HG03139 (cell line): ENCODE results near the gene GRK2.
A peak's percentile ranks its signal among the peaks of the same experiment; 100 is the strongest.
"Not testable (repeated sequence)": the region's sequence is repeated elsewhere in the genome, so short reads cannot be mapped to it uniquely, and the experiment has no call there.

ENCODE experiments used
- ATAC-seq: cut with Tn5 transposase; IDR thresholded peaks from one replicate; pipeline ENCODE4 v1.9.1; 2021; ENCODE audit not compliant: unreplicated experiment

The GRK2 gene

DNA sequence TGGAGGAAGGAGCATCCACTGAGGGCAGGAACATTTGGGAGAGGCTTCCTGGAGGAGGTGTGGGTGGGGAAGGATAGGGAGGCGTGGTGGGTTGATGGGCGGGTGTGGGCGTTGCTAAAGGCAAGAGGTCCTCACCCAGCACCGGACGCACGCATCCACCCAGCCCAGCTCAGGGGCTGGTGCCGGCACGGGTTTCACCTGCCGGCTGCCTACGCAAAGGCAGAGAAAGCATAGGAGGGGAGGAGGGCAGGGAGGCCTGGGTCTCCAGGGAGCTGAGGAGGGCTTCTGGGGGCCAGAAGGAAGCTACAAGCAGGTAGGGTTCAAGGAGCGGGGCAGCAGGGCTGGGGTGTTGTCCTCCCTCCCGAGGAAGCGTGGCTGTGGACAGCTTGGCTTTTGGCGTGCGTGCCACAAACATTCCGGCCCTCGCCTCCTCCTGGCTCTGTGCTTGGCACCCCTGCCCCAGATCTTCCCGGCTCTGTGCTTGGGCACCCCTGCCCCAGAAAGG, 44.8 kb downstream of the GRK2 start:
- no peak for ATAC-seq

DNA sequence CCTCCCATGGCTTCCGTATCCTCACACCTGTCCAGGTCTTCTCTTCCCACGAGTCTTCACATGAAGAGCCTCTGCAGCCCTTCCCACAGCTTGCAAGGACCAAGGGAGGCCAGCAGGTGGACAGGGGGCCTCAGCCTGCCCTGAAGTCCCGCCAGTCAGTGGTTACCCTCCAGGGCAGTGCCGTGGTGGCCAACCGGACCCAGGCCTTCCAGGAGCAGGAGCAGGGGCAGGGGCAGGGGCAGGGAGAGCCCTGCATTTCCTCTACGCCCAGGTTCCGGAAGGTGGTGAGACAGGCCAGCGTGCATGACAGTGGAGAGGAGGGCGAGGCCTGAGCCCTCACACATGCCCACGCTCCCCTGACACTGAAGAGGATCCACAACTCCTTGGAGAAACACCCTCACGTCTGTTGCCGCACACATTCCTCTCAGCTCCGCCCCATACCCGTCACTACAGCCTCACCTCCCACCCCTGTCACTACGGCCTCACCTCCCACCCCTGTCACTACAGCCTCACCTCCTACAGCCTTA, 45.3 kb downstream of the GRK2 start:
- no peak for ATAC-seq

DNA sequence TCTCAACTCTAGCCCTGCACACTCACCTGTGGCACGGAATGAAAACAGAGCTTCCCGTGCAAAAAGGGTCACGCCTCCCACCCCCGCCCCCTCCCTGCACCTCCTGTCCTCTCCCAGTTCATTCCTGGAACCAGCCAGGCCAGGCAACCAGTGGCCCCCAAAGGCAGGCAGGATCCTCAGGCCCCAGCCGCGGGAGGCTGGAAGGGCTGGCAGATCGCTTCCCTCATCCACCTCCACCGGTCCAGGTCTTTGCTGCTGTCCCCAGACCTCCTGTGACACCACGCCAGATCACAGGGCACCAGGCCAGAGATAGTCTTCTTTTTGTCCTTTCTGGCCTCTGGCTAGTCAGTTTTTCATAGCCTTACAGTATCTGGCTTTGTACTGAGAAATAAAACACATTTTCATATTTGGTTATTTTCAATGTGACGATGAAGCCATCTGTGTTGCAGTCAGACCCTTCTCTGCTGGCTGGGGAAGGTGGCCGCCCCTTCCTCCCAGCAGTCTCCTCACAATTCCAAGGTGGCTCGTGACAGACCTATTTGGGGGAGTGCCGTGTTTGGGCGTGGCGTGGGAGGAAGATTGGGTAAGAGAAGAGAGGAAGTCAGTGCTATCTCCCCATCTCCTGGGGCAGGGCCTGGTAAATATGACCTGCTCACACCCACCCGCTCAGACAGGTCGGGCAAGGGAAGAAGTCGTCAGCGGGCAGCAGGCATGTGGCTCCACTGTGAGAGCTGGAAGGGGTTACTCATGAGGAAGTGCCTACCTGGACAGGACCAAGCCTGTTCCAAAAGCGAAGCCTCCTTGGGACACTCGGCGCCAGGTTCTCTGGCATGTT, 46.1 kb downstream of the GRK2 start:
- no peak for ATAC-seq

DNA sequence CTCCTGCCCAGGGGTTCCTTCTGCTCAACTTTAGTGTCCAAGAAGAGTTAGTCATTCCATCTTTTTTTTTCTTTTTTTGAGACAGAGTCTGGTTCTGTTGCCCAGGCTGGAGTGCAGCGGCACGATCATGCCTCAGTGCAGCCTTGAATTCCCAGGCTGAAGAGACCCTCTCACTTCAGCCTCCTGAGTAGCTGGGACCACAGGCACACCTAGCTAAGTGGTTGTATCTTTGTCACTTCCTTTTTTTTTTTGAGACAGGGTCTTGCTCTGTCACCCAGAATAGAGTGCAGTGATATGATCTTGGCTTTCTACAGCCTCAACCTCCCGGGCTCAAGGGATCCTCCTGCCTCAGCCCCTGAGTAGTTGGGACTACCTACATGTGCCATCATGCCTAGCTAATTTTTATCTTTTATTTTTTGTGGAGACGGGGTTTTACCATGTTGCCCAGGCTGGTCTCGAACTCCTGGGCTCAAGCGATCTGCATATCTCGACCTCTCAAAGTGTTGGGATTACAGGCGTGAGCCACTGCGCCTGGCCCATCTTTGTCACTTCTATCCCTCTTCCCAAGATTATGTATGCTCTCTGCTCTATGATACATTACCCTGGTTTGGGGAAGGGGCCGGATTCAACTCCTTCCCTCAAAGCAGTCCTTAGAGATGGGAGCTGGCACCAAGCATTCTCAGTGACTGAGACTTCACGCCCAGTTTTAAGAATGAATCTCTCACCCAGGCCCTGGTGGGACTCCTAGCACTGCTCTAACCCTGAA, 47.0 kb downstream of the GRK2 start:
- ATAC-seq: no peak

DNA sequence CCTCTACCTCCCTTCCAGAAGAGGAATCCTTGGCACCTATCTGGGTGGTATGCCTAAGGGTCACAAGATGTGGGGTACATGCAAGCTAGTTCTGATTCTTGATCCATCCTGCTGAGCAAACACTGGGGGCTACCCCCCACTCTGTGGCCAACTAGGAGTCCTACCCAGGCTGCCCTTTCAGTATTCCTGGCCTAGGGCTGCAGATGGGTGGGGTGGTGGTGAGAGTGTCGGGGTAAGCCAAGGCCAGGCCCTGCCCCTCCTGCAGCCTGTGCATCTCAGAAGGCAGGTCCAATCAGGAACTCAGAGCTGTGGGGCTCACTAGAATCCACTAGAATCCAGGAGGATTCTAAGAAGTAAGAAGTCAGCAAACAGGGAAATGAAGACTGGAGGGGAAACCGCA, 47.9 kb downstream of the GRK2 start:
- no peak for ATAC-seq

DNA sequence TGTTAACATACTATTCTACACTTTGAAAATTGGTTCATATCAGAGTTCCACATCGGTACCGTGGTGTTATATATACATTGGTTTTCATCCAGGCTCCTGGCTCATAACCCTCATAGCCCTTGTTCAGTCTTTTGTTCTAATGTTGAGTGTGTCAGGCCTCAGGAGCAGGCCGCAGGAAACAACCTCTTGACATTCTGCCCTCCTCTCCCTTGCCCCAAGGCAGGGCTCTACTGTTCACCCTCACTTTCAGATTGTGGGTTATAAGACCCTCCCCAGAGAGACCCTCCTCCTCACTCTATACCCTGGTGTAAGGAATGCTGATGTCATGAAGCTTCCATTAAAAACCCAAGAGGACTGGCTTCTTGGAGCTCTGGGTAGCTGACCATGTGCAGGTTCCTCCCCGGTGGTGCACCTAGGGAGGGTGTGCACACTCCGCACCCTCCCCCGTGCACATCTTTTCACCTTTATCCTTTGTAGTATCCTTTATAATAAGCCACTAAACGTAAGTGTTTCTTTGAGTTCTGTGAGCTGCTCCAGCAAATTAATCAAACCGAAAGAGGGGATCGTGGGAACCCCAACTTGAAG, 49.1 kb downstream of the GRK2 start:
- ATAC-seq: no peak

DNA sequence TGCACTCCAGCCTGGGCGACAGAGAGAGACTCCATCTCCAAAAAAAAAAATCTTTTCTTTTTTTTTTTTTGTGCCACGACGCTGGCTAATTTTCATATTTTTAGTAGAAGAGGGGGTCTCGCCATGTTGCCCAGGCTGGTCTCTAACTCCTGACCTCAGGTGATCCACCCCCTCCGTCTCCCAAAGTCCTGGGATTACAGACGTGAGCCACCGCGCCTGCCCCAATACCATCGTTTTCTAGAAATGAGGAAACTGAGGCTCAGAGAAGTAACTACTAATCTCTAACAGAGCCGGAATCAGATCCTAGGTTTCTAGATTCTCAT, 50.6 kb downstream of the GRK2 start:
- no peak for ATAC-seq

DNA sequence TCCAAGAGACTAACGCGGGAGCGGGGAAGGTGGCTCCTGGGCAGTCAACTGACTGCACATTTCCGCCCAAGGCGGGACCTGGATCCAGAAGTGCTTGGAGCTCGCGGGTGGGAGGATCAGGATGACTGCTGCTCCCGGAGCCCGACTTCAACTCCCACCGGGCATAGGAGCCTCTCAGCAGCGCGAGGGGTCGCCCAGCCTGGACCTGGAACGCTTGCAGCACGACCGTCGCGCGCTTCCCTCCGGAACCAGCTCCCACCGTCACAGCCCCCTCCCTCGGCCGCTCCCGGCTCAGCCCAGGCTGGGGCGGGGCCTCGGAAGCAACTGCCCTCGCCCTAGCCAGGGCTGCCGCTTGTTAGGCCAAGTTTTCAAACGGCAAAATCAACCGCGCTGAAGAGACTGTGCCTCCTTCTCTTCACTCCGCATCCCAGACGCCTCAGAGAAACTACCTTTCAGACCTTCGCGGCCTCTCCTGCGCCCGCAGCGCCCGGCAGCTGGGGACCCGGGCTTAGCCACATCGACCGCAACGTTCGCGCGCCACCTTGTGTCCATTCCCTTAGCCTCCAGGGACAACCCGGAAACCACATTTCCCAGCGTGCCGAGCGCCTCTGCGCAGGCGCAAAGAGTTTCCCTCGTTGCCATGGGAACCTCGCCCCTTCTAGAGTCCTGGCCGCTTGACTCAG, 51.1 kb downstream of the GRK2 start:
- ATAC-seq: peak; percentile 65

DNA sequence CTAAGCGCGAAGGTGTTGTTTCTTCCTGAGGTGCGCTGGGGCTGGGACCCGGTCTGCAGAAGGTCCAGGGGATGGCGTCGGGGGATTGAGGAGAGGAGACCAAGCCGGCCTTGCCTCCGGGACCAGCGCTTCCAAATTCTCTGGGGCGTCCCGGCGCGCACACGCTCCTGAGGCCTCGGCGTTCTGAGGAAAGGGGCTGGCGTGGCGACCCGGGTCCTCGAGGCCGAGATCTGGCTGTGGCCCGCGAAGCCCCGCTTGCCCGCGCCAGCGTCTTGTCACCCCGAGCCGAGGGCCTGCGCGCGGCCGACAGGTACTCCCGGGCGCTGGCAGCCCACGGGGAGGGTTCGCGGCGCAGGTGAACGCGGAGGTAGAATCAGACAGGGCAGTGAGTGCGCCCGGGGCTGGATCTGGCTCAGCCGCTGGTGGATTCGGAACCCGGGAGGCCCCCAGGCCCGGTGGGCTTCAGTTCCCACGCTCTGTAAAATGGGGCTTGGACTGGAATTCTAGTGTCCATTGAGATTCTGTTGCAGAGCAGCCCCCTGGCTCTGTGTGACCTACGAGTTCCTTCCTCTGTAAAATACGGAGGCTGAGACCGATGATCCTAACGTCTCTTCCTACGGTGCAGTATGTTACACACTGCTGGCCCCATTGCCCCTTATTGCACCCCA, 51.7 kb downstream of the GRK2 start:
- ATAC-seq: no peak

DNA sequence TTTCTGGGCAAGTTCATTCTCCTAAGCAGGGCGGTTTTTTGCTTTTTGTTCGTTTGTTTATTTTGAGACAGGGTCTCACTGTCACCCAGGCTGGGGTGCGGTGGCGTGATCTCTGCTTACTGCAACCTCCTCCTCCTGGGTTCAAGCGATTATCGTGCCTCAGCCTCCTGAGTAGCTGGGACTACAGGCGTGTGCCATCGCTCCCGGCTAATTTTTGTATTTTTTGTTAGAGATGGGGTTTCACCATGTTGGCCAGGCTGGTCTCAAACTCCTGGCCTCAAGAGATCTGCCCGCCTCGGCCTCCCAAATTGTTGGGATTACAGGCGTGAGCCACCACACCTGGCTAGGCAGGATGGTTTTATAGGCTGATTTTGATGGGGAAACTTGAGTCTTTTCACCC, 52.6 kb downstream of the GRK2 start:
- ATAC-seq: not testable (repeated sequence)

DNA sequence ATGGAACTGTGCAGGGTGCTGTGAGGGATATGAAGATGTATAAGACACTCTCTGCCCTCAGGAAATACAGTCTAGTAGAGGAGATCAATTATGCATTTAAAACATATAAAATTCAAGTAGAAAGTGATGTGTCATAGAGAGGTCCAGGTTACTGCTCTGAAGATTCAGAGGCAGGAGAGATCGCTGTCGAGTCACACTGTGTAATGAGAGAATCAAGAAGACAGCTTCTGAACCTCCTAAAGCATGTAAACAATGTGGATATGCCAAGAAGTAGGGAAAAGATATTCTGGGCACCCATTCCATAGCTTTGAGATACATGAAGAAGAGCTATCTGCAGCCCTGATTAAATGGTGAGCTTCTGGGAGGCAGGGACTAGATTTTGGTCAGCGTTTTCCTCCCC, 53.7 kb downstream of the GRK2 start:
- no peak for ATAC-seq

DNA sequence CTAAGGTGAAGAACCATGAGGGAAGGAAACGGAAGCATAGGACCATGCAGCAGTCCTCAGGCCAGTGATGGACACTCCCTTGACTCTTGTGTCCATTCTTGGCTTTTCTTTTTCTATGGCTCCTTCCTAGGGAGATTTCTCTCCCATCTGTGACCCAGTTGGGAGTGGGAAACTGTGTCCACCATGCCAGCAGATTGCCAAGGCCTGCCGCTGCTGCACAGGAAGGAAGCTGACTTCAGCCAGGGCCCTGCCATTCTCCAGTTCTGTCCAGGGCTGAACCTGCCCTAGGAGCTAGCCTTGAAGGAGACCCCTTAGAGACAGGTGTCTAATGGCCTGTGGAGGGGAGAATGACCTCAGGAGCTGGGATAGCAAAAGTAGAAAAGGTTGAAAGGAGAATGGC, 54.4 kb downstream of the GRK2 start:
- ATAC-seq: no peak

DNA sequence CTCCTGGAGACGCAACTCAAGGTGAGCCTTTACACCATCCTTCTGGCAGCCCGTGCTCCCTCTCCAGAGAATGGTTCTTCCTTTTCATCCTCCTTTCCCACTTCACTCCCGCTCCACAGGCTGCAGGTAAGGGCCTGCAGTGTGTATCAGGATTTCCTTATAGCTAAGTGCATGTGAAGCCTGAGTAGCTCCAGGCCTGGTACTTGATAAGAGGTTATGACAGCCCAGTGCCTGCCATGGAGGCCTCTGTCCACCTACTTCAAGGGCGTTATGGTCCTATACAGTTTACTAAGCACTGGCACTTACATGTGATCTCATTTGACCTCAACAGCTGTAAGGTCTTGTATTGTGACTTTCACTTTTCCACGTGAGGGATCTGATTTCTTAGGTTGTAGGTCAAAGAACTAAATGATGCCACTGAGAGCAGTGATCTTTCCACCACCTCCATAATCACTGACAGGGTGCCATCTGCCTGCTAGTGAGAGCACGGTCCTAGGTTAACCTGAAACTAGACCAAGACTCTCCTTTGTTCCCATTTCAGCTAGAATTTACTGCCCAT, 55.1 kb downstream of the GRK2 start:
- no peak for ATAC-seq

DNA sequence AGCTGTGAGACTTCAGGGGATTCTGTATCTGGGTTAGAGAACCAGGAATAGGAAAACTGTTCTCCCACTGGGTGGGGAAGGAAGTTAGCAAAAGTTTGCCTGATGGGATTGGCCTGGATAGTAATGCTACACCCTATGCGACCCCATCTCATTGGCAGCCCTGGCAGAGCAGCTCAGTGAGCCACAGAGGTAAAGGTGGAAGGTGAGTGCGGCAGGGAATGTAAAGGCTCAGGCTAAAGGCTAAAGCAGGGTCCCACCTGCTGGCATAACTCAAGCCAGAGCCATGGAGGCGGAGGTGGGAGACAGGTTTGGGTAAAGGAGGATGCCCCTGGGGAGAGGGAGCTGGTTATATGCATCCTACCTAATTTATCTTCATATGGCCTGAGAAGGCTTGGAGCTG, 55.8 kb downstream of the GRK2 start:
- ATAC-seq: no peak

DNA sequence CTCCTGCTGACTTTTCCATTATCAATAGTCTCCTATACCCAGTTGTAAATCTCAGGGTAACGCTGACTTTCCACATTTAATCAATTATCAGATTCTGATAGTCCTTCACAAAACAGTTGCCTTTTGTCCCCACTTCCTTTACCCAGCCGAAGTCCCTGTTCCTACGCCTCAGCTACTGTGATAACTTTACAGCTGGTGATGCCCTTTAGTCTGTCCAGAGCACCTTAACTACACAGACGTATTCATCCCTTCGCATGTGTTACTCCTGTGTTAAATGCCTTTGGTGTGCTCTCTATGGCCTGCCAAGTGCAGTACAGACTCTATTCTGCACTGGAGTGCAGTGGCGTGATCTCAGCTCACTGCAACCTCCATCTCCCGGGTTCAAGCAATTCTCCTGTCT, 57.3 kb downstream of the GRK2 start:
- ATAC-seq: no peak

DNA sequence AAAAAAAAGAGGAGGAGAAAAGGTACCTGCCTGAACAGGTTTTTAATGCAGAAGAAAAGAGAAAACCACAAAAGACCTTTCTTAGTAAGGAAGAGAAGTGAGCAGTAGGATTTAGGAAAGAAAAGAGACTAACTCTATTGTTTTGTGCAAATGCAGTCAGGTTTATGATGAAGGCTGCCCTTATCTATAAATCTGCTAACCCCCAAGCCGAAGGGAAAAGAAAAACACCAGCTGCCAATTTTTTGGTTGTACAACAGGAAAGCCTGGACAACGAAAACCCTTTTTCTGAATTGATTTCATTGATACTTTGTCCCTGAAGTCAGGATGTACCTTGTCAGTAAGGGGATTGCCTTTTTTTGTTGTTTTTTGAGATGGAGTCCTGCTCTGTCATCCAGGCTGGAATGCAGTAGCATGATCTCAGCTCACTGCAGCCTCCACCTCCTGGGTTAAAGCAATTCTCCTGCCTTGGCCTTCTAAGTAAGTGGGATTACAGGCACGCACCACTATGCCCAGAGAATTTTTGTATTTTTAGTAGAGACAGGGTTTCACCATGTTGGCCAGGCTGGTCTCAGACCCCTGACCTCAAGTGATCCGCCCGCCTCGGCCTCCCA, 65.9 kb downstream of the GRK2 start:
- ATAC-seq: no peak
